ENCODE measurements around the gene DNAH9.

Gene DNAH9

GRCh38 chr17:11738151-11738550 lies 139.9 kb downstream of the DNAH9 start:
- Histone ChIP-seq H3K27ac (replicated peaks) (no peak overlapping the region), H3K4me3 (replicated peaks; ENCODE audit: insufficient read depth, low read length) (no peak overlapping the region), H3K27me3 (ENCODE audit: insufficient read depth, poor library complexity, severe bottlenecking) (no peaks in the 10 kb centered on the region)
- TF ChIP-seq SPI1 (IDR thresholded peaks at IDR 0.05; ENCODE audit: borderline replicate concordance, low read depth) (no peak), POLR2AphosphoS5 (IDR thresholded peaks at IDR 0.05; ENCODE audit: low read depth) (no peak), REST (IDR thresholded peaks at IDR 0.05; ENCODE audit: insufficient replicate concordance, low read depth) (no peak), GABPA (IDR thresholded peaks at IDR 0.05; ENCODE audit: low read depth) (no peak), CTCF (IDR thresholded peaks at IDR 0.05; ENCODE audit: insufficient read depth, low read length) (no peak)
- DNase-seq (ENCODE audit: low read depth in 1 of 2, low spot score in 1 of 2), result no peak

- Histone ChIP-seq H3K4me3 (replicated peaks; ENCODE audit: insufficient read depth, low read length) (no peak overlapping the region), H3K27ac (replicated peaks) (no peak overlapping the region), H3K27me3 (ENCODE audit: insufficient read depth, poor library complexity, severe bottlenecking) (no peaks in the 10 kb centered on the region)
- no peak for DNase-seq (ENCODE audit: low read depth in 1 of 2, low spot score in 1 of 2)
- TF ChIP-seq GABPA (IDR thresholded peaks at IDR 0.05; ENCODE audit: low read depth) (no peak), POLR2AphosphoS5 (IDR thresholded peaks at IDR 0.05; ENCODE audit: low read depth) (no peak), REST (IDR thresholded peaks at IDR 0.05; ENCODE audit: insufficient replicate concordance, low read depth) (no peak), CTCF (IDR thresholded peaks at IDR 0.05; ENCODE audit: insufficient read depth, low read length) (no peak), SPI1 (IDR thresholded peaks at IDR 0.05; ENCODE audit: borderline replicate concordance, low read depth) (no peak)
Observed at GRCh38 chr17:11739351-11739750, 141.1 kb downstream of the DNAH9 start.

GRCh38 chr17:11739848-11740247 lies 141.6 kb downstream of the DNAH9 start:
- no peak for DNase-seq (ENCODE audit: low read depth in 1 of 2, low spot score in 1 of 2)
- H3K27ac ChIP-seq (replicated peaks), result no peak overlapping the region
- no peak overlapping the region for H3K4me3 ChIP-seq (replicated peaks; ENCODE audit: insufficient read depth, low read length)
- no peak for TF ChIP-seq CTCF (IDR thresholded peaks at IDR 0.05; ENCODE audit: insufficient read depth, low read length)
- TF ChIP-seq POLR2AphosphoS5 (IDR thresholded peaks at IDR 0.05; ENCODE audit: low read depth), result no peak
- no peak for TF ChIP-seq REST (IDR thresholded peaks at IDR 0.05; ENCODE audit: insufficient replicate concordance, low read depth)
- H3K27me3 ChIP-seq (ENCODE audit: insufficient read depth, poor library complexity, severe bottlenecking), result no peaks in the 10 kb centered on the region
